Left lobe of liver (tissue), 2 donors: ENCODE data around the gene CPEB3. TPM values are rescaled to one million over a fixed set of nuclear protein-coding genes. Genes with fewer than 3 reads are reported as not detected.
"Not testable (repeated sequence)": the region's sequence is repeated elsewhere in the genome, so short reads cannot be mapped to it uniquely, and the experiment has no call there.

Experiments
- ATAC-seq: fragments of 200-7000 bp; cut with Tn5 transposase; one replicate; pipeline ENCODE4 v1.9.1; 2020; ENCODE audit warnings: mild to moderate bottlenecking, moderate library complexity
- DNase-seq: peaks from one replicate; pipeline ENCODE4 v3.0.0-alpha.2; 2020; ENCODE audit warnings: low spot score
- total RNA-seq: library from RNA; stranded (reverse); gene quantifications from one replicate; pipeline ENCODE4 v1.2.1, GENCODE V29; 2021
- donor health status: DM: no; HTN: no; CAD: no; lungs with moderate emphysema.
- donor health status: DM: no; HTN: yes; CAD: no.

Gene CPEB3
- total RNA-seq, 1 donor from 2014 or later = 12.7 TPM

DNA sequence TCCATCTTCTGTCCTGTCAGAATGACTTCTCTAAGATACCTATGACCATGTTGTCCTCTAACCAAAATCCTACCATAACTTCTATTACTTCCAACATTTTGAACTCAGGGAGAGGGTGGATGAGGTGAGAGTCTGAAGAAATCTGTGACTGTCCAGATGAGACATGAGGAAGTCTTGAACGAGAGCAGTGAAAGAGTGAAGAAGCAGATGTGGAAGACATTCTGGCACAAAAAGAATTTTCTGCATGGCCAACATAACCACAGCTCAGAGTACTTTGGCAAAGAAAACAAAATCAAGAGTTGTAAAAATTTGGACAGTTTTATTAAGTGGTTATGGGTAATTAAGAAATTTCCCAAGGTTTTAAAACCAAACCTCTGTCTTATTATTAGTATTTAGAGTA is 141.6 kb downstream of the CPEB3 start:
- ATAC-seq (no peak), DNase-seq (no peak)

DNA sequence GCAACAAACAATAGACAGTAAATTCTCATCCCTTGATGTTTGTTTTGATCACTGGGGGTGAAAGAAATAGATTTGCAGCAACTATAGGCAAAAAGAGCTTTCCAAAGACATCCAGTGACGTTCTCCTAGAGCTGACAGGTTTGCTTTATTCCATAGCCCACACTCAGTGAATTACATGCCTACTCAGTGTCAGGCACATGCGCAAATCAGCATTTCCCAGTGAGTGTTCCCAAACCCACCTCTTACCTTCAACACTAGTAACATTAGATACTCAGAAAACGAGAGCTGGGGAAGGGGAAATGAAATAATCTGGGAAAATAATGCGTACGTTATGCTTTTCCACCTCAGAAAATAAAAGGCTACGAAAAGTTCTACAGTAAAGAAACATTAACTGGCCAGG is 144.1 kb downstream of the CPEB3 start:
- no peak for ATAC-seq
- no peak for DNase-seq

- no peak for DNase-seq
- ATAC-seq = no peak
These were observed 144.8 kb downstream of the CPEB3 start for GRCh38 chr10:92146107-92146506.

- ATAC-seq = no peak
- no peak for DNase-seq
These were observed 147.9 kb downstream of the CPEB3 start for GRCh38 chr10:92142949-92143348.

- no peak for DNase-seq
- no peak for ATAC-seq
These were observed 148.4 kb downstream of the CPEB3 start for GRCh38 chr10:92142512-92142911.

GRCh38 chr10:92141147-92141546 is 149.7 kb downstream of the CPEB3 start:
- ATAC-seq, DNase-seq: not testable (repeated sequence)

- not testable (repeated sequence) for ATAC-seq, DNase-seq
These were observed 156.8 kb downstream of the CPEB3 start for GRCh38 chr10:92134049-92134448.

DNA sequence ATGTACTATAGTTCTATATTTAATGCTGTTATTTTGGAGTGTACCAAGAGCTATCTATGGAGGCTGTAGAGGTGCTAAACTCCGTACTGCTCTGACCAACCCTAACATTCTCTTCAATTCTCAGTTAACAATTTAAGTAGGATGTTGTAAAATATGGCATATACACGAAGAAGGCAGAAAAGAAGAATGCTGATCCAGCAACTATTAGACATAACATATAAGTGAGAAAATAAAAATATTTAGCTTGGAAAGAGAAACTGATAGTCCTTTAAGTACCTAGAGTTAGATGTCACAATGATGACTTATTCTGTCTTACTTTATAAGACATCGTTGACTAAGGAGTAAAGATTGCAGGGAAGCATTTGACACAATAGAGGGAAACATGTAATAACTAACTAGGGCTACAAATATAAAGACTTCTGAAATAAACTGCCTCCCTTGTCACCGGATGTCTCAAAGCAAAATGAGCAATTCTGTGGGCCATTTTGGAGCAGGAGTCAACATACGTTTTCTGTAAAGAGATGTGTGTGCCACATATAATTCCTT is 159.5 kb downstream of the CPEB3 start:
- ATAC-seq = no peak
- no peak for DNase-seq

GRCh38 chr10:92130622-92131274 is 160.1 kb downstream of the CPEB3 start:
- ATAC-seq (peak; percentile 74), DNase-seq (no peak)

GRCh38 chr10:92126100-92126650 is 164.7 kb downstream of the CPEB3 start:
- no peak for DNase-seq
- no peak for ATAC-seq

GRCh38 chr10:92125144-92125543 is 165.7 kb downstream of the CPEB3 start:
- peak; percentile 70 for DNase-seq
- ATAC-seq = peak; percentile 39

GRCh38 chr10:92124616-92125143 is 166.2 kb downstream of the CPEB3 start:
- DNase-seq (peak; percentile 76), ATAC-seq (peak; percentile 64)

GRCh38 chr10:92124020-92124419 is 166.9 kb downstream of the CPEB3 start:
- DNase-seq (no peak), ATAC-seq (no peak)

DNA sequence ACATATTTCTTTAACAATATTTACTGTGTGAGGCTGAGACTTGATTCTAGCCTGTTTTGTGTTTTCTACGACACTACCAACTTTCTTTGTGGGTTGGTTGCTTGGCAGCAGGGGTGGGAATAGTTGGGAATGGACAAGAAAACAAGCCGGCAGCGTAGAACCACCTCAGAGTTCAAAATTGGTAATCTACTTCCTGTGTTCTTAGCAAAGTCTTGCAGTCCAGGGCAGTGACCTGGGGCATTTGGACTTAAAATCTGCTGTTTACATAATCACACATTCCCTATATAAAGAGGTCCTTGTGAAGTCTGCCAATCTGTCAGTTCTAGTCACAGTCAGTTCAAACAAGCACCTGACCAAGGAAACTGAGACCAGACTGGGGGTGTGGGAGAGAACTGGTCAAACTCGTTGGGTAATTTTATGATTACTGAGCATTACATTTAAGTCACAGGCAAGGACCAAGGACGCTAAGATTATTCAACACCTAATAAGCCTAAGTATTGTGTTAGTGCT is 167.9 kb downstream of the CPEB3 start:
- ATAC-seq (peak; percentile 33), DNase-seq (peak; percentile 74)

DNA sequence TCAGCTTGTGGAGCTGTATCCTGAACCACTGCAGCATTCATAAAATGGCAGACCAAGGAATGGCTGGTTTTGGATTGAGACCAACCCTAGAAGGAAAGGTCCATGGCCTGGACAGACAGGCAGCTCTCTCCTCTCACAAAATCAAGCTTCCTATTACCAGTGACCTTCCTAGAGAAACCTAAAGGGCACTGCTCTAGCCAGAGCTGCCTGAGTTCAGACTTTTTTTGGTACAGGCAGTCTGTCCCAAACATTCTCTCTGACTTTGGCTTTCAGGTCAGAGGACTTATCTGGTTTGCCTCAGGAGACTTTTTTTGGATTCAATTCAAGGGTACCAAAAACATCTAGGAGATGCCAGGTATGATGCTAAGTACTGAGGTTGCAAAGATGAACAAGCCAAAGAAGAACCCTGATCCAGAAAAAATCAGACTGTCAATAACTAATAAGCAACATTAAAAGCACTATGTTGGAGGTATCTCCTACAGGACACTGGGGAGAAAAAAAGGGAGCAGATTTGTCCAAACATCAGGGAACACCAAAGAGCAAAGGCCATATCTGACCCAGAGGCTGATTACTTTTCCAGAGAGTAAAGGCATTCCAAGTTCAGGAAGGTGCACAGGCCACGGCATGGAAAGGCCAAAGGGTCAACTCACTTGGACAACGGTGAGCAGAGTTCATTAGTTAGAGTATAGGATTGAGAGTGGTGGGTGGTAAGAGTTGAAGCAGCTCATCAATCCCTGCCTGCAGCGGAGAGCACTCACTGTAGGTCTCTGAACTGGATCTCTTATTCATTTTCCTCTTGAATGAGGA is 169.0 kb downstream of the CPEB3 start:
- peak; percentile 75 for ATAC-seq
- DNase-seq = peak; percentile 87

DNA sequence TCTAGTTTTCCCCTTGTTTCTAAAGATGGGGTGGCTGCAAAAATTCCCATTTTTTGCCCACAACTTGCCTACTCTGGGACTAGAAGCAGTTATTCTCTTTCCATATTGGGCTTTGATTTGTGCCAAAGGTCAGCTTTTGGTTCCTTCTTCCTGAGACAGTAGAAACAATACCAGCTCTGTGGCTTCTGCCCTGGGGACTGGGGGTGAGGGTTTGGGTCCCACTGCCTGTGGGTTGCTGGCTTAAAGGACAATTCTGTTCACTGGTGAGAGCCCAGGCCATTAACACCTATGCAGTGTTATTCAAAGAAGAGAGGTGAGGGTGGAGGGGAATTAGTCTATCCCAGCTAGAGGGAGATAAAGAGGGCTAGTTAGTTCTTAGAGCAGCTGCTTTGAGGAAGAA is 171.5 kb downstream of the CPEB3 start:
- DNase-seq (no peak), ATAC-seq (no peak)

DNA sequence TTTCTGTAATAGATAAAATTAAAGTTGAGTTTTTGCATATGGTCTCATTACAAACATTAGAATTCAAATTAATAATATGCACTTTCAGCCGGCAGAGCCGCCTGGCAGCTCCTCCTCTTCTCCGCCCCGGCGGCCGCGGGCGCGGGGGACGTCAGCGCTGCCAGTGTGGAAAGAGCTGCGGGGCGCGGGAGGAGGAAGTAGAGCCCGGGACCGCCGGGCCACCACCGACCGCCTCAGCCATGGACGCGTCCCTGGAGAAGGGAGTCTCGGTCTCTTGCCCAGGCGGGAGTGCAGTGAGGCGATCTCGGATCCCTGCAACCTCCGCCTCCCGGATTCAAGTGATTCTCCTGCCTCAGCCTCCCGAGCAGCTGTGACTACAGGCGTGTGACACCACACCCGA is 176.0 kb downstream of the CPEB3 start:
- DNase-seq = peak; percentile 51
- peak; percentile 46 for ATAC-seq

- no peak for DNase-seq
- peak; percentile 54 for ATAC-seq
These were observed 176.8 kb downstream of the CPEB3 start for GRCh38 chr10:92113911-92114600.

DNA sequence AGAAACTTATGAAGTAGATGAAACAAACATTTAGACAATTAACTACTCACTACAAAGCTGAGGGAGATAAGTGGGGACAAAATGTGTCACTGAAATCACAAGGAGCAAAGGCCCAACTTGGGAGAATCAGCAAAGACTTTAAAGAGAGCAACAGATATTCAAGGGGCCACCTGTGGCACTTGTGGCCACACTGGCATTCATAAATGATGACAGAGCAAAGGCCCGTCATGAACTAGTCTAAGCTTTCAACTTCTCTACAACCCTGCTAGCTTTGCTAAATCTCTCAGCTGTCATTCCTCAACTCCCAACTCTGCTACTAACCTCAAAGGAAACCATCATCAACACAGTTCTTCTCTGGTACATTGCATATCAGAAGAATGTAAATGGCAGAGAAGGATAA is 178.4 kb downstream of the CPEB3 start:
- peak; percentile 11 for DNase-seq
- no peak for ATAC-seq

- ATAC-seq (peak; percentile 22), DNase-seq (peak; percentile 46)
These were observed 179.4 kb downstream of the CPEB3 start for GRCh38 chr10:92111336-92111939.
